Measurements from ENCODE around the gene ACAT2.
"Not testable (repeated sequence)": the region's sequence is repeated elsewhere in the genome, so short reads cannot be mapped to it uniquely, and the experiment has no call there.

The ACAT2 gene

DNA sequence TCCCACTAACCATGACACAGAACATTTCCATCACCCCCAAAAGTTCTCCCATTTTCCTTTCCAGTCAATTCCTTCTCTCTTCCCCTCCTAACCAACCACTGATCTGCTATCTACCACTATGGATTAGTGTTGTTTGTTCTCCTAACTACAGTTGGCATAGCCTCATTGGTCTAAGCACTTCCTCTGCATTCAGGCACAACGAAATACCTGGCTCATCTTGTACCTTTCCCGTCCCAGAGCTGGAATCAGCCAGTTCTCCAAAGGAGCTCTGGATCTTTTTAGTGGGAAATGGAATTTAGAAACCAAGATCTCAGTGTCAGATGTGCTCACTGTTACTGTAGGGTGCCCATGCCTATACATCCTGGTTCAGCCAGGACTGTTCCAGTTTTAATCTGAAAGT, 38.6 kb upstream of the ACAT2 start:
- TF ChIP-seq, protein P1, sequence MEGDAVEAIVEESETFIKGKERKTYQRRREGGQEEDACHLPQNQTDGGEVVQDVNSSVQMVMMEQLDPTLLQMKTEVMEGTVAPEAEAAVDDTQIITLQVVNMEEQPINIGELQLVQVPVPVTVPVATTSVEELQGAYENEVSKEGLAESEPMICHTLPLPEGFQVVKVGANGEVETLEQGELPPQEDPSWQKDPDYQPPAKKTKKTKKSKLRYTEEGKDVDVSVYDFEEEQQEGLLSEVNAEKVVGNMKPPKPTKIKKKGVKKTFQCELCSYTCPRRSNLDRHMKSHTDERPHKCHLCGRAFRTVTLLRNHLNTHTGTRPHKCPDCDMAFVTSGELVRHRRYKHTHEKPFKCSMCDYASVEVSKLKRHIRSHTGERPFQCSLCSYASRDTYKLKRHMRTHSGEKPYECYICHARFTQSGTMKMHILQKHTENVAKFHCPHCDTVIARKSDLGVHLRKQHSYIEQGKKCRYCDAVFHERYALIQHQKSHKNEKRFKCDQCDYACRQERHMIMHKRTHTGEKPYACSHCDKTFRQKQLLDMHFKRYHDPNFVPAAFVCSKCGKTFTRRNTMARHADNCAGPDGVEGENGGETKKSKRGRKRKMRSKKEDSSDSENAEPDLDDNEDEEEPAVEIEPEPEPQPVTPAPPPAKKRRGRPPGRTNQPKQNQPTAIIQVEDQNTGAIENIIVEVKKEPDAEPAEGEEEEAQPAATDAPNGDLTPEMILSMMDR (IDR thresholded peaks at IDR 0.05), result no peak
- Mint-ChIP-seq H3K27me3 (ENCODE audit: low read depth, poor library complexity) (peaks cover 5% of the 10 kb centered on the region), H3K9me3 (peaks cover 14% of the 10 kb centered on the region), H3K4me3 (no peak overlapping the region), H3K27ac (peak overlapping the region; percentile 35), H3K36me3 (ENCODE audit: low read depth) (peaks cover 38% of the 10 kb centered on the region), H3K4me1 (peaks cover 14% of the 10 kb centered on the region)
- DNase-seq, result no peak

DNA sequence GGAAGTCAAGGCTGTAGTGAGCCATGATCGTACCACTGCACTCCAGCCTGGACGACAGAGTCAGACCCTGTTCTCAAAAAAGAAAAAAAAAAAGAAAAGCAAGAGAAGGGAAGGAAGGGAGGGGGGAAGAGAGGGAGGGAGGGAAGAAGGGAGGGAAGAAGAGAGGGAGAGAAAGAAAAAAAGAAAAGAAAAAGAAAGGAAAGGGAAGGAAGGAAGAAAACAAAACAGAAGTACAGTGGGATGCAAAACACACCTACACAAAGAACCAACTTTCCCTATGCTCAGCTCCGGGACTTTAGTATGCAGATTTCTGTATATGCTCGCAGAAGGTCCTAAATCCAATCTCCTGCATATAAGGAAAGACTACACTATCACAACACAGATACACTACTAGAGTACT, 37.1 kb upstream of the ACAT2 start:
- Mint-ChIP-seq H3K9me3 (peaks cover 14% of the 10 kb centered on the region), H3K4me3 (peak overlapping the region; percentile 94), H3K36me3 (ENCODE audit: low read depth) (peaks cover 41% of the 10 kb centered on the region), H3K27ac (no peak overlapping the region), H3K4me1 (peaks cover 27% of the 10 kb centered on the region), H3K27me3 (ENCODE audit: low read depth, poor library complexity) (peaks cover 5% of the 10 kb centered on the region)
- TF ChIP-seq, protein P1 (IDR thresholded peaks at IDR 0.05), result no peak
- DNase-seq, result no peak

DNA sequence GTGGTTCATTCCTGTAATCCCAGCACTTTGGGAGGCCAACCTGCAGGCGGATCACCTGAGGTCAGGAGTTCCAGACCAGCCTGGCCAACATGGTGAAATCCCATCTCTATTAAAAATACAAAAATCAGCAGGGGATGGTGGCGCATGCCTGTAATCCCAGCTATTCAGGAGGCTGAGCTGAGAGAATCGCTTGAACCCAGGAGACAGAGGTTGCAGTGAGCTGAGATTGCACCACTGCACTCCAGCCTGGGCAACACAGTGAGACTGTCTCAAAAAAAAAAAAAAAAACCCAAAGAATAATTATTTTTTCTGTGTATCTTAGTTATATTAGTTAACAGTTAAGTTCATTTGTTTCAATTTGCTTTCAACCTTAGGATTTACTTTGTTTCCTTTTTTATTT, 36.6 kb upstream of the ACAT2 start:
- Mint-ChIP-seq H3K36me3 (ENCODE audit: low read depth) (peaks cover 43% of the 10 kb centered on the region), H3K4me1 (peaks cover 31% of the 10 kb centered on the region), H3K4me3 (peak overlapping the region; percentile 94), H3K9me3 (peaks cover 14% of the 10 kb centered on the region)
- H3K27ac Mint-ChIP-seq; DNase-seq; H3K27me3 Mint-ChIP-seq (ENCODE audit: low read depth, poor library complexity): not testable (repeated sequence)

DNA sequence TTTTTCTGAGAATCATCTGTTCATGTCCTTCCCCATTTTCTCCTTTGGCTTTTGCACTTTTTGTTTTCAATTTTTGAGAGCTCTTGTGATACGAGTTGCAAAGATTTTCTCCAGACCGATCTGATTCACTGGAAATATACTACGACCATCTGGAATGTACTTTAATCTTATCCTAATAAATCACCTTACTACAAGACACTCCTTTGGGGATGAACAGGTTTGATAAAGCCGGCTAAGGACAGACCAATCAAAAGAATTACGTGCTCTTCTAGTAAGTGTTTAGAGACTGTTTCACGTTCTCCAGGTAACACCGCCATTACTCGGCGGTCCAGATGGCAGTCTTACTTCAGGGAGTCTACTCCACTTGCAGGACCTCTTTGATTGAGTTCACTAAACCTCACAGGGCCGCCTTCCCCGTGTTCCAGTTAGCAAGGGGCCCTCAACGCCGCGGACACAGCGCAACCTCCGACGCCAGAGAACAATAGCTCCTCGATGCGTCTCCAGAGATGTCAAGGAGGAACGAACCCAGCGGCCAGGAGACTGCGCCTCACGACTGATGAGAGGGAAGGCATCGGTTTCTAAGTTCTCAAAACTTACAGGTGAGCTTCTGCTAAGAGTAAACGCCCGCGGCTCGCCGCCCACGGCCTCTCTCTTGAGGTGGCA, 35.5 kb upstream of the ACAT2 start:
- peaks cover 55% of the 10 kb centered on the region for H3K36me3 Mint-ChIP-seq (ENCODE audit: low read depth)
- peak overlapping the region; percentile 94 for H3K4me3 Mint-ChIP-seq
- H3K27me3 Mint-ChIP-seq (ENCODE audit: low read depth, poor library complexity), result peaks cover 5% of the 10 kb centered on the region
- TF ChIP-seq, protein P1 (IDR thresholded peaks at IDR 0.05), result no peak
- H3K9me3 Mint-ChIP-seq, result peaks cover 17% of the 10 kb centered on the region
- no peak for DNase-seq
- peak overlapping the region; percentile 100 for H3K27ac Mint-ChIP-seq
- peaks cover 35% of the 10 kb centered on the region for H3K4me1 Mint-ChIP-seq

DNA sequence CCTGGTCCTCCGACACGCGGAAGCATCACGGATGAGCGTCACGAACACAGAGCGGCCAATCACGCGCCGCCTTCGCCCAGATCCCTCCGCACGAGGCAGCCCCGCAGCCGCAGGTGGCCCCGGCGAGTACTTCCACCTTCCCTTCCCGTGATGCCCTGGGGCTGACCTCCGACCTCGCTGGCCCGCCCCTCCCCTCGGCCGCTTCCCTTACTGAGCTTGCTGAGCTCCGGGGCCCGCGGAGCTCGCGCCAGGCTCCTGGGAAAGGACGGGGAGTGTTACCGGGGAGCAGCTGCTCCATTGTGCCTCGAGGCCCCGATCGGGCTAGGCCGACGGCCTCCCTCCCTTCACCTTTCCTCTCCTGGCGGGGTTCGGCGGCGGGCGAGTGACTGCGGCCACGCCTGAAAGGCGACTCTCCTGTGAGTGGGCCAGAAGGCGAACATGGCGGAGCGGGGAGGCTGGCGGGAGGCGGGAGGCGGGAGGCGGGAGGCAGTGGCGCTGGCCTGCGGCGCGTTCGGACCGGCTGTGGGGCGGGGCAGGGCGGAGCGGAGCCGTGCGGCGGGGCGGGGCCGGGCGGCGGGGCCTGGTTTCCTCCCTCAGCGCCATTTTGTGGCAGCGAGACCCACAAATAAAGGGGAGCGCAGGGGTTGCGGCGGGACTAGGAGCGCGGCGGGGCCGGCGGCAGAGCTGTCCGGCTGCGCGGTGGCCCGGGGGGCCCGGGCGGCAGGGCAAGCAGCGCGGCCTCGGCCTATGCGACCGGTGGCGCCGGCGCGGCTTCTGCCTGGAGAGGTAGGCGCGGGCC, 34.7 kb upstream of the ACAT2 start, which contains the start of gene WTAP:
Gene WTAP, plus strand, starts transcription at position 589 of the 799 bp plus-strand sequence. CDS start 8,760 bp downstream, outside the sequence.
- peaks cover 60% of the 10 kb centered on the region for H3K36me3 Mint-ChIP-seq (ENCODE audit: low read depth)
- peaks cover 35% of the 10 kb centered on the region for H3K4me1 Mint-ChIP-seq
- H3K27me3 Mint-ChIP-seq (ENCODE audit: low read depth, poor library complexity), result peaks cover 5% of the 10 kb centered on the region
- DNase-seq, result peak; percentile 95
- peaks cover 19% of the 10 kb centered on the region for H3K9me3 Mint-ChIP-seq
- H3K27ac Mint-ChIP-seq, result peak within 1 kb of the TSS; percentile 100
- H3K4me3 Mint-ChIP-seq, result peak within 1 kb of the TSS; percentile 94
- TF ChIP-seq, protein P1 (IDR thresholded peaks at IDR 0.05), result no peak

DNA sequence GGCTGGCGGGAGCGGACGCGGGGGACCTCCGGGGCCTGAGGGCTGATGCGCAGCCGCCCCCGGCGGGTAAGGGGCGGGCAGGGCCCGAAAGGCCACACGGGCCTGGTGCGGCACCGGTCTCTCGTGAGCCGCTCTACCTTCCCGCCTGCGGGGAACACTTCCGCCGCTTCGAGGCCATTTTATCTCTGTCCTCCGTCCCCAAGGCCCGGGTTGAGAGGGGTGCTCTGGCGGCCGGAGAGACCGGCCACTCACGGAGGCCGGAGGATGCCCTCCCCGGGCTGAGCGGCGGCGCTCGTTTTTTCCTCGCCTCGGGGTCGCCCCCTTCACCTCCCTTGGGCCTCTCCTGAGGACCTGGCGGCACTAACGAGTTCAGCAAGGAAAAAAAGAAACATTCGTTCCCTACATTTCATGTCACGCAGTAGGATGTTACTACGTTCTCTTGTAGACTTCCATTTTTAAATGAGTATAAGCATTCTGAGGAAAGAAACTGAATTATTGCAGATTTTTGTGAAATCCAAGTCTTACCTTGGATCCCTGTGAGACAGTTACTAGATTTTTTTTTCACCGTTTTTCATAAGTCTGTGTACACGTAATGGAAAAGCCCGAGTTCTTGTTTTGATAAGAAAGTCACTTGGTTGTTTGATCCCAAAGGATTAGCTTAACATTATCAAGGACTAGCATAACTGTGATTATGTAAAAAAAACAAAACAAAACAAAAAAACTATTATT, 34.0 kb upstream of the ACAT2 start:
- Mint-ChIP-seq H3K4me3 (peak overlapping the region; percentile 94), H3K36me3 (ENCODE audit: low read depth) (peaks cover 57% of the 10 kb centered on the region), H3K9me3 (peaks cover 18% of the 10 kb centered on the region), H3K27ac (peak overlapping the region; percentile 97), H3K4me1 (peaks cover 35% of the 10 kb centered on the region), H3K27me3 (ENCODE audit: low read depth, poor library complexity) (peaks cover 5% of the 10 kb centered on the region)
- TF ChIP-seq, protein P1 (IDR thresholded peaks at IDR 0.05), result no peak
- DNase-seq, result no peak

Data from nephron progenitor cell (in vitro differentiated cells).